Measurements from ENCODE around the gene GPR171. TPM values are rescaled to one million over a fixed set of nuclear protein-coding genes. Genes with fewer than 3 reads are reported as not detected.

The GPR171 gene
- total RNA-seq, 4 donors from 2014 or later: 0.57 to 6.5 (median 3.3) TPM

DNA sequence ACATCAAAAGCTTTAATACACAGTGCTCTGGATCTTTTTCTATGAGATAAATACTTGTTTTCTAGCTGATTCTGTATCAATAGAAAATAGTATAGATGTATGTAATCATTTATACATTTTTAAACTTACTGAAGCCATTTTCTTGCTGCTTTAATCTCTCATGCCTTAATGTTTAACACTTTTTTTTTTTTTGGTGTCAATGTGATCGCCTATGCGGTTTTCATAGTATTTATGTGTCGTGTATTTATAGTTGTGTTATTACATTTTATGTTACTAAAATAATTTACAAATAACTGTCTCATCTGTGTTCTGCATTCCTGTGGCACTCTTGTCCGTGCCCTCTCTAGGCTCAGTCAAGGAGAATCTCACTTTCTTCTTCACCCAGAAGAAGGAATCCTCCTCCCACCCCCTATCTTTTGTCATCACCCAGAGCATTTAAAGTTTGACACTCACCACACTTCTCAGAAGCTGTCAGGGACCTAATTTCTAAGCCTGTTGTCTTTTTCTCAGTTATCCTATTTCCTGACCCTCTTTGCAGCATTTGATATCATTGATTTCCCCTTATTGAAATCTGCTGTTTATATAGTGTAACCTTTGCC lies 21.4 kb upstream of the GPR171 start:
- TF ChIP-seq, protein P1, sequence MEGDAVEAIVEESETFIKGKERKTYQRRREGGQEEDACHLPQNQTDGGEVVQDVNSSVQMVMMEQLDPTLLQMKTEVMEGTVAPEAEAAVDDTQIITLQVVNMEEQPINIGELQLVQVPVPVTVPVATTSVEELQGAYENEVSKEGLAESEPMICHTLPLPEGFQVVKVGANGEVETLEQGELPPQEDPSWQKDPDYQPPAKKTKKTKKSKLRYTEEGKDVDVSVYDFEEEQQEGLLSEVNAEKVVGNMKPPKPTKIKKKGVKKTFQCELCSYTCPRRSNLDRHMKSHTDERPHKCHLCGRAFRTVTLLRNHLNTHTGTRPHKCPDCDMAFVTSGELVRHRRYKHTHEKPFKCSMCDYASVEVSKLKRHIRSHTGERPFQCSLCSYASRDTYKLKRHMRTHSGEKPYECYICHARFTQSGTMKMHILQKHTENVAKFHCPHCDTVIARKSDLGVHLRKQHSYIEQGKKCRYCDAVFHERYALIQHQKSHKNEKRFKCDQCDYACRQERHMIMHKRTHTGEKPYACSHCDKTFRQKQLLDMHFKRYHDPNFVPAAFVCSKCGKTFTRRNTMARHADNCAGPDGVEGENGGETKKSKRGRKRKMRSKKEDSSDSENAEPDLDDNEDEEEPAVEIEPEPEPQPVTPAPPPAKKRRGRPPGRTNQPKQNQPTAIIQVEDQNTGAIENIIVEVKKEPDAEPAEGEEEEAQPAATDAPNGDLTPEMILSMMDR (IDR thresholded peaks at IDR 0.05; ENCODE audit: low read depth): no peak

DNA sequence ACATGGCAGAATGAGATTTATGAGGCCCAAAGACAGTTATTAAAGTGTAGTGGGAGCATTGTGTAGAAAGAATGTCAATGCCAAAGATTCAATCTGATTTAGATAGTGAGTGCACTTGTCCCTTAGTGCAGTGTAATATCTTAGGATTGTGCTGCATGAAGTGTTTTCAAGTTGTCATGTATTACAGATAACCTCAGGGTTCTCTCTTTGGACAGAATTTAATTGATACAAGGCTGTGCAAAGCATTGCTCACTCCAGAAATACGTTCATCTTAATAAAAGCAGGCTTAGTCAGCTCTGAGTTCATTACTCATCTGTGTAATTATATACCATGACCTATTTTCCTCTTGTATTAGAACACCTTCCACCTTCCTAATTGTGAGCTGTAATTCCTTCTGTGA lies 16.0 kb upstream of the GPR171 start:
- TF ChIP-seq, protein P1 (IDR thresholded peaks at IDR 0.05; ENCODE audit: low read depth): no peak

GRCh38 chr3:151218136-151218535 lies 15.1 kb upstream of the GPR171 start:
- TF ChIP-seq, protein P1 (IDR thresholded peaks at IDR 0.05; ENCODE audit: low read depth): no peak

GRCh38 chr3:151216641-151217607 lies 13.9 kb upstream of the GPR171 start:
- TF ChIP-seq, protein P1 (IDR thresholded peaks at IDR 0.05; ENCODE audit: low read depth): no peak

DNA sequence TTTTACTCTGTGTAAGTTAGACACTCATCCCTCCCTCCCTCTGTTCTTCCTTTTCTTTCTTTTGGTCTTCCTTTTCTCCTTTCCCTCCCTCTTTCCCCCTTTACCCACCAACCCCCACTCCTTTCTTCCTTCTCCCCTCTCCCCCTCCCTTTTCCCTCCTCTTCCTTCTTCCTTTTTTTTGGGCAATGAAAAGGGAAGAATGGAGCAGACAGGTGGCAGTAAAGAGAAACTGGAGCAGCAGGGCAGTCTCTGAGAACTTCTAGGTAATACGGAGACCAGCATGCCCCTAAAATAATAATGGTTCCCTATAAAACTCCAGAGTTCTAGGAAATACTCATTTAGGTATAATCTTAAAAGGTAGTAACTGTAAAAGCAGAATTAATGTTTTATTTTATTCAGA lies 11.4 kb upstream of the GPR171 start:
- TF ChIP-seq, protein P1 (IDR thresholded peaks at IDR 0.05; ENCODE audit: low read depth): no peak

- TF ChIP-seq, protein P1 (IDR thresholded peaks at IDR 0.05; ENCODE audit: low read depth): no peak
Observed at GRCh38 chr3:151213881-151214280, 10.9 kb upstream of the GPR171 start.

GRCh38 chr3:151213151-151213550 lies 10.1 kb upstream of the GPR171 start:
- TF ChIP-seq, protein P1 (IDR thresholded peaks at IDR 0.05; ENCODE audit: low read depth): no peak

All from subcutaneous adipose tissue (tissue), 4 donors.